SK-N-SH (cell line): ENCODE results near the gene PIP4P1. TPM values are rescaled to one million over a fixed set of nuclear protein-coding genes. Genes with fewer than 3 reads are reported as not detected.

Experiments used
- CTCF ChIA-PET: fragments of 300-600, 350-600 bp; formaldehyde crosslinking; extraction: SDS; loops from one replicate; lab custom pipeline; 2021; lab: Yijun Ruan, JAX
- POLR2A ChIA-PET: fragments of 350-600 bp; sonication (Branson Sonifier 250); formaldehyde crosslinking; extraction: SDS; loops from one replicate; lab custom pipeline; 2020; ENCODE audit warnings: antibody characterized with exemption, inconsistent platforms; lab: Yijun Ruan, JAX
- DNase-seq: peaks from one replicate; pipeline ENCODE4 v3.0.0; 2012
- H2AFZ ChIP-seq: fragments of 200-600 bp; sonication (generic); 2 replicates; pipeline ENCODE4 v1.8.1; 2016; ENCODE audit warnings: antibody characterized with exemption, mild to moderate bottlenecking, low read depth
- H3F3A ChIP-seq: fragments of 200-600 bp; sonication (generic); replicated peaks from 2 replicates; pipeline ENCODE3; 2016; ENCODE audit warnings: antibody characterized with exemption, mild to moderate bottlenecking; ENCODE audit not compliant: insufficient read depth
- H3K27ac ChIP-seq, 2 experiments: fragments of 200-500 bp in 1 of 2; fragments of 200-600 bp in 1 of 2; sonication (Bioruptor generic) in 1 of 2; sonication (generic), shearing (Covaris generic) in 1 of 2; 2 replicates each; pipeline versions ENCODE4 v1.5.1 to v1.6.1; 2014 to 2016; ENCODE audit warnings: low read depth in 2 of 2, inconsistent platforms in 1 of 2, low read length in 1 of 2, mild to moderate bottlenecking in 1 of 2, mixed read lengths in 1 of 2
- H3K27me3 ChIP-seq: fragments of 200-600 bp; sonication (generic), shearing (Covaris generic); 2 replicates; pipeline ENCODE4 v1.6.1; 2016; ENCODE audit warnings: mixed run types; ENCODE audit not compliant: insufficient read depth
- H3K36me3 ChIP-seq, 2 experiments: fragments of 200-500 bp in 1 of 2; fragments of 200-600 bp in 1 of 2; sonication (Bioruptor generic) in 1 of 2; sonication (generic) in 1 of 2; replicated peaks in 1 of 2; 2 replicates each; pipeline versions ENCODE3 to v1.5.1; 2014 to 2016; ENCODE audit warnings: low read length in 1 of 2, mild to moderate bottlenecking in 1 of 2; ENCODE audit not compliant: insufficient read depth in 2 of 2, control insufficient read depth in 1 of 2
- H3K4me1 ChIP-seq, 2 experiments: fragments of 200-500 bp in 1 of 2; fragments of 200-600 bp in 1 of 2; sonication (Bioruptor generic) in 1 of 2; sonication (generic), shearing (Covaris generic) in 1 of 2; 2 replicates each; pipeline versions ENCODE4 v1.5.1 to v1.6.1; 2014 to 2016; ENCODE audit warnings: low read depth in 1 of 2, low read length in 1 of 2, mixed run types in 1 of 2; ENCODE audit not compliant: insufficient read depth in 2 of 2, control insufficient read depth in 1 of 2
- H3K4me2 ChIP-seq: fragments of 200-600 bp; sonication (generic), shearing (Covaris generic); 2 replicates; pipeline ENCODE4 v1.6.1; 2017; ENCODE audit warnings: mixed run types
- H3K4me3 ChIP-seq, 2 experiments: fragments of 200-500 bp in 1 of 2; fragments of 200-600 bp in 1 of 2; sonication (Bioruptor generic) in 1 of 2; sonication (generic), shearing (Covaris generic) in 1 of 2; 2 replicates each; pipeline versions ENCODE4 v1.5.1 to v1.8.1; 2014 to 2016; ENCODE audit warnings: low read depth in 2 of 2, inconsistent platforms in 1 of 2, low read length in 1 of 2, mild to moderate bottlenecking in 1 of 2, mixed read lengths in 1 of 2, moderate library complexity in 1 of 2
- H3K79me2 ChIP-seq: fragments of 200-600 bp; sonication (generic); 2 replicates; pipeline ENCODE4 v1.8.1; 2017; ENCODE audit warnings: mild to moderate bottlenecking; ENCODE audit not compliant: insufficient read depth
- H3K9ac ChIP-seq: fragments of 200-600 bp; sonication (generic); 2 replicates; pipeline ENCODE4 v1.6.1; 2017; ENCODE audit warnings: mixed run types
- H3K9me2 ChIP-seq: fragments of 200-600 bp; sonication (generic); 2 replicates; pipeline ENCODE4 v1.6.1; 2017; ENCODE audit warnings: mixed run types
- H3K9me3 ChIP-seq: fragments of 200-600 bp; sonication (generic); 2 replicates; pipeline ENCODE4 v1.6.1; 2017; ENCODE audit warnings: mixed run types, mild to moderate bottlenecking, moderate library complexity
- H4K20me1 ChIP-seq: fragments of 200-600 bp; sonication (generic); 2 replicates; pipeline ENCODE4 v1.6.1; 2017; ENCODE audit warnings: mild to moderate bottlenecking, mixed run types; ENCODE audit not compliant: insufficient read depth
- EZH2phosphoT487 ChIP-seq: fragments of 200-600 bp; sonication (generic); IDR thresholded peaks from 2 replicates; pipeline ENCODE4 v1.6.1; 2017; ENCODE audit warnings: low read depth, mixed run types, mild to moderate bottlenecking, antibody characterized with exemption, moderate library complexity, borderline replicate concordance
- FOSL2 ChIP-seq: IDR thresholded peaks from 2 replicates; pipeline ENCODE4 v1.4.0; 2012; ENCODE audit warnings: low read depth, mild to moderate bottlenecking, moderate library complexity, borderline replicate concordance
- FOXM1 ChIP-seq: IDR thresholded peaks from 2 replicates; pipeline ENCODE4 v1.4.0; 2012; ENCODE audit warnings: low read depth, mild to moderate bottlenecking
- GABPA ChIP-seq: IDR thresholded peaks from 2 replicates; pipeline ENCODE4 v1.4.0; 2012; ENCODE audit warnings: low read depth, mild to moderate bottlenecking
- NRF1 ChIP-seq: IDR thresholded peaks from 2 replicates; pipeline ENCODE4 v1.6.1; 2012; ENCODE audit warnings: low read depth, mild to moderate bottlenecking, low read length
- RAD21 ChIP-seq: IDR thresholded peaks from 2 replicates; pipeline ENCODE4 v1.6.1; 2012; ENCODE audit warnings: mild to moderate bottlenecking, low read length
- RCOR1 ChIP-seq: fragments of 150-350 bp; IDR thresholded peaks from 2 replicates; pipeline ENCODE4 v1.6.1; 2017; ENCODE audit warnings: antibody characterized with exemption, low read length
- RFX5 ChIP-seq: IDR thresholded peaks from 2 replicates; pipeline ENCODE4 v1.6.1; 2012; ENCODE audit warnings: mild to moderate bottlenecking, improper control_type of control experiment, low read length
- TCF12 ChIP-seq: IDR thresholded peaks from 2 replicates; pipeline ENCODE4 v1.4.0; 2012
- WGBS: methylation state at CpG from one replicate; pipeline ENCODE4 v1.1.6; 2017; ENCODE audit warnings: low lambda C conversion rate; 5-methylcytosine and 5-hydroxymethylcytosine counted together
- polyA plus RNA-seq, 3 experiments: library from polyadenylated mRNA; depleted of rRNA; stranded (reverse); fragments of >200 nt; gene quantifications; 2 replicates each; pipeline ENCODE4 v1.2.3, GENCODE V29; 2012
- TF ChIP-seq, protein P1 (sequence below): fragments of 150-350 bp; IDR thresholded peaks from 2 replicates; pipeline ENCODE4 v1.6.1; 2017; ENCODE audit warnings: antibody characterized with exemption, low read length, low read depth, borderline replicate concordance
- TF ChIP-seq, protein P2 (sequence below): IDR thresholded peaks from 2 replicates; pipeline ENCODE4 v1.4.0; 2012; ENCODE audit warnings: low read depth
- TF ChIP-seq, protein P3 (sequence below): fragments of 200-600 bp; sonication (generic); IDR thresholded peaks from 2 replicates; pipeline ENCODE4 v1.6.1; 2017; ENCODE audit warnings: antibody characterized with exemption, mild to moderate bottlenecking, moderate library complexity
- TF ChIP-seq, protein P4 (sequence below): IDR thresholded peaks from 2 replicates; pipeline ENCODE4 v1.6.1; 2012; ENCODE audit warnings: mild to moderate bottlenecking, low read depth, low read length, moderate library complexity

Gene PIP4P1
- polyA plus RNA-seq, 1 of the 3 experiments (the other 2 are of a cell fraction), result 30.7 TPM

DNA sequence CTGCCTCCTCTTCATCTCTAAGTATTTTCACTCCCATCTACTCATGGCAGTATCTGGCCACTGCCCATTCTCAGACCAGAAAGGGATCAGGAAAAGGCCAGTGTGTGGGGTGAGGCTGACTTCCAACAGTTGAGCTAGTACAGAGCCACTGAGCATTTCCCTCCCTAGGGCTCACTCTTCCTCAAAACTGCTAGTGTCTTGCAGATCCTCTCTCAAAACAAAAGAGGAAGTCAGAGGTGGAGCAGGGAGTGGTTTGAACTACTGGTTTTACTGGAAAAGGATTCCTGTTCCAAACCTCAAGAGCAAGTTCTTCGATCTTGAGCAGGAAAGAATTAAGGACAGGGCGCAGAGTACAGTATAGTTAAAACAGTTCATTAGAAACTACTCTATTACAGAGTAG lies 32.4 kb upstream of the PIP4P1 start:
- H3K79me2 ChIP-seq, result no peaks in the 10 kb centered on the region
- no peaks in the 10 kb centered on the region for H3K36me3 ChIP-seq
- CTCF ChIA-PET, result no interaction called here
- TF ChIP-seq RCOR1, result no peak
- no peak for TF ChIP-seq FOSL2
- TF ChIP-seq, protein P1, sequence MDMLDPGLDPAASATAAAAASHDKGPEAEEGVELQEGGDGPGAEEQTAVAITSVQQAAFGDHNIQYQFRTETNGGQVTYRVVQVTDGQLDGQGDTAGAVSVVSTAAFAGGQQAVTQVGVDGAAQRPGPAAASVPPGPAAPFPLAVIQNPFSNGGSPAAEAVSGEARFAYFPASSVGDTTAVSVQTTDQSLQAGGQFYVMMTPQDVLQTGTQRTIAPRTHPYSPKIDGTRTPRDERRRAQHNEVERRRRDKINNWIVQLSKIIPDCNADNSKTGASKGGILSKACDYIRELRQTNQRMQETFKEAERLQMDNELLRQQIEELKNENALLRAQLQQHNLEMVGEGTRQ, result no peak
- TF ChIP-seq, protein P2, sequence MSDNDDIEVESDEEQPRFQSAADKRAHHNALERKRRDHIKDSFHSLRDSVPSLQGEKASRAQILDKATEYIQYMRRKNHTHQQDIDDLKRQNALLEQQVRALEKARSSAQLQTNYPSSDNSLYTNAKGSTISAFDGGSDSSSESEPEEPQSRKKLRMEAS, result no peak
- no peak for TF ChIP-seq EZH2phosphoT487
- TF ChIP-seq, protein P3, sequence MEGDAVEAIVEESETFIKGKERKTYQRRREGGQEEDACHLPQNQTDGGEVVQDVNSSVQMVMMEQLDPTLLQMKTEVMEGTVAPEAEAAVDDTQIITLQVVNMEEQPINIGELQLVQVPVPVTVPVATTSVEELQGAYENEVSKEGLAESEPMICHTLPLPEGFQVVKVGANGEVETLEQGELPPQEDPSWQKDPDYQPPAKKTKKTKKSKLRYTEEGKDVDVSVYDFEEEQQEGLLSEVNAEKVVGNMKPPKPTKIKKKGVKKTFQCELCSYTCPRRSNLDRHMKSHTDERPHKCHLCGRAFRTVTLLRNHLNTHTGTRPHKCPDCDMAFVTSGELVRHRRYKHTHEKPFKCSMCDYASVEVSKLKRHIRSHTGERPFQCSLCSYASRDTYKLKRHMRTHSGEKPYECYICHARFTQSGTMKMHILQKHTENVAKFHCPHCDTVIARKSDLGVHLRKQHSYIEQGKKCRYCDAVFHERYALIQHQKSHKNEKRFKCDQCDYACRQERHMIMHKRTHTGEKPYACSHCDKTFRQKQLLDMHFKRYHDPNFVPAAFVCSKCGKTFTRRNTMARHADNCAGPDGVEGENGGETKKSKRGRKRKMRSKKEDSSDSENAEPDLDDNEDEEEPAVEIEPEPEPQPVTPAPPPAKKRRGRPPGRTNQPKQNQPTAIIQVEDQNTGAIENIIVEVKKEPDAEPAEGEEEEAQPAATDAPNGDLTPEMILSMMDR, result no peak
- TF ChIP-seq, protein P4, sequence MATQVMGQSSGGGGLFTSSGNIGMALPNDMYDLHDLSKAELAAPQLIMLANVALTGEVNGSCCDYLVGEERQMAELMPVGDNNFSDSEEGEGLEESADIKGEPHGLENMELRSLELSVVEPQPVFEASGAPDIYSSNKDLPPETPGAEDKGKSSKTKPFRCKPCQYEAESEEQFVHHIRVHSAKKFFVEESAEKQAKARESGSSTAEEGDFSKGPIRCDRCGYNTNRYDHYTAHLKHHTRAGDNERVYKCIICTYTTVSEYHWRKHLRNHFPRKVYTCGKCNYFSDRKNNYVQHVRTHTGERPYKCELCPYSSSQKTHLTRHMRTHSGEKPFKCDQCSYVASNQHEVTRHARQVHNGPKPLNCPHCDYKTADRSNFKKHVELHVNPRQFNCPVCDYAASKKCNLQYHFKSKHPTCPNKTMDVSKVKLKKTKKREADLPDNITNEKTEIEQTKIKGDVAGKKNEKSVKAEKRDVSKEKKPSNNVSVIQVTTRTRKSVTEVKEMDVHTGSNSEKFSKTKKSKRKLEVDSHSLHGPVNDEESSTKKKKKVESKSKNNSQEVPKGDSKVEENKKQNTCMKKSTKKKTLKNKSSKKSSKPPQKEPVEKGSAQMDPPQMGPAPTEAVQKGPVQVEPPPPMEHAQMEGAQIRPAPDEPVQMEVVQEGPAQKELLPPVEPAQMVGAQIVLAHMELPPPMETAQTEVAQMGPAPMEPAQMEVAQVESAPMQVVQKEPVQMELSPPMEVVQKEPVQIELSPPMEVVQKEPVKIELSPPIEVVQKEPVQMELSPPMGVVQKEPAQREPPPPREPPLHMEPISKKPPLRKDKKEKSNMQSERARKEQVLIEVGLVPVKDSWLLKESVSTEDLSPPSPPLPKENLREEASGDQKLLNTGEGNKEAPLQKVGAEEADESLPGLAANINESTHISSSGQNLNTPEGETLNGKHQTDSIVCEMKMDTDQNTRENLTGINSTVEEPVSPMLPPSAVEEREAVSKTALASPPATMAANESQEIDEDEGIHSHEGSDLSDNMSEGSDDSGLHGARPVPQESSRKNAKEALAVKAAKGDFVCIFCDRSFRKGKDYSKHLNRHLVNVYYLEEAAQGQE, result no peak
- TF ChIP-seq GABPA, result no peak
- no peak for TF ChIP-seq NRF1
- no peak for TF ChIP-seq RFX5
- TF ChIP-seq RAD21, result no peak
- TF ChIP-seq TCF12, result no peak
- no peak for TF ChIP-seq FOXM1
- TF ChIP-seq, all 33 proteins: peak for 0
- no peak overlapping the region for H3K4me3 ChIP-seq
- no peak for DNase-seq
- no peak overlapping the region for H3K27ac ChIP-seq
- H4K20me1 ChIP-seq, result no peaks in the 10 kb centered on the region
- no peaks in the 10 kb centered on the region for H3K9me3 ChIP-seq
- no peak overlapping the region for H3K4me2 ChIP-seq
- no peaks in the 10 kb centered on the region for H3K9me2 ChIP-seq
- no peaks in the 10 kb centered on the region for H3K4me1 ChIP-seq
- H3F3A ChIP-seq, result no peaks in the 10 kb centered on the region
- H2AFZ ChIP-seq, result no peak overlapping the region
- 5% methylated on average over 2 of the region's 2 CpGs for WGBS
- no peak overlapping the region for H3K9ac ChIP-seq
- peaks cover 51% of the 10 kb centered on the region for H3K27me3 ChIP-seq
- POLR2A ChIA-PET, result no interaction called here
